GM21723 (cell line): Measurements from ENCODE around the gene ARHGAP22.
"Not testable (repeated sequence)": the region's sequence is repeated elsewhere in the genome, so short reads cannot be mapped to it uniquely, and the experiment has no call there.

ENCODE experiments used
- ATAC-seq: cut with Tn5 transposase; IDR thresholded peaks from one replicate; pipeline ENCODE4 v1.9.1; 2021; ENCODE audit warnings: mild to moderate bottlenecking, moderate library complexity; ENCODE audit not compliant: unreplicated experiment

Gene ARHGAP22

GRCh38 chr10:48604991-48605508 is at the start of gene ARHGAP22:
Gene ARHGAP22 (minus strand): TSS chr10:48605073. CDS start chr10:48604796, 277 bp downstream.
- no peak for ATAC-seq

GRCh38 chr10:48653944-48654698 is 49.2 kb upstream of the ARHGAP22 start:
- ATAC-seq, result no peak

GRCh38 chr10:48653347-48653746 is 48.5 kb upstream of the ARHGAP22 start:
- no peak for ATAC-seq

GRCh38 chr10:48652344-48652743 is 47.5 kb upstream of the ARHGAP22 start:
- no peak for ATAC-seq

GRCh38 chr10:48651839-48652238 is 47.0 kb upstream of the ARHGAP22 start:
- no peak for ATAC-seq

- ATAC-seq, result no peak
Observed at GRCh38 chr10:48651293-48651692, 46.4 kb upstream of the ARHGAP22 start.

- ATAC-seq, result no peak
Observed at GRCh38 chr10:48649349-48649944, 44.6 kb upstream of the ARHGAP22 start.

- ATAC-seq, result no peak
Observed at GRCh38 chr10:48648172-48648942, 43.5 kb upstream of the ARHGAP22 start.

GRCh38 chr10:48647073-48647472 is 42.2 kb upstream of the ARHGAP22 start:
- ATAC-seq, result not testable (repeated sequence)

GRCh38 chr10:48645600-48645999 is 40.7 kb upstream of the ARHGAP22 start:
- ATAC-seq, result no peak

GRCh38 chr10:48641099-48641690 is 36.3 kb upstream of the ARHGAP22 start:
- ATAC-seq, result not testable (repeated sequence)

GRCh38 chr10:48640326-48640725 is 35.5 kb upstream of the ARHGAP22 start:
- no peak for ATAC-seq

- ATAC-seq, result no peak
Observed at GRCh38 chr10:48639632-48640031, 34.8 kb upstream of the ARHGAP22 start.

- ATAC-seq, result no peak
Observed at GRCh38 chr10:48638739-48639527, 34.1 kb upstream of the ARHGAP22 start.

- ATAC-seq, result no peak
Observed at GRCh38 chr10:48638158-48638557, 33.3 kb upstream of the ARHGAP22 start.

GRCh38 chr10:48636901-48637300 is 32.0 kb upstream of the ARHGAP22 start:
- no peak for ATAC-seq

GRCh38 chr10:48636231-48636630 is 31.4 kb upstream of the ARHGAP22 start:
- ATAC-seq, result no peak

GRCh38 chr10:48634984-48635557 is 30.2 kb upstream of the ARHGAP22 start:
- ATAC-seq, result no peak

GRCh38 chr10:48634198-48634983 is 29.5 kb upstream of the ARHGAP22 start:
- peak; percentile 83 for ATAC-seq
